GM12878 (cell line): ENCODE results near the gene MYO19. TPM values are rescaled to one million over a fixed set of nuclear protein-coding genes. Genes with fewer than 3 reads are reported as not detected.
A peak's percentile ranks its signal among the peaks of the same experiment; 100 is the strongest.
"Not testable (repeated sequence)": the region's sequence is repeated elsewhere in the genome, so short reads cannot be mapped to it uniquely, and the experiment has no call there.

ENCODE experiments used
- ATAC-seq: fragments of 200-7000 bp; cut with Tn5 transposase; 3 replicates; pipeline ENCODE4 v1.9.1; 2020; ENCODE audit warnings: mild to moderate bottlenecking, moderate library complexity
- BruUV-seq: library from RNA; stranded (reverse); fragments of 400-500 nt; replicated peaks from 2 replicates; lab custom pipeline; 2021; lab: Mats Ljungman, UMichigan
- CTCF ChIA-PET: fragments of 300-600 bp; sonication (Branson Sonifier 250); formaldehyde crosslinking; extraction: SDS; loops from one replicate; lab custom pipeline; 2021; ENCODE audit warnings: inconsistent platforms; lab: Yijun Ruan, JAX
- POLR2A ChIA-PET: fragments of 350-600 bp; formaldehyde crosslinking; extraction: SDS; loops from one replicate; lab custom pipeline; 2021; ENCODE audit warnings: inconsistent platforms; lab: Charles Lee
- RAD21 ChIA-PET: fragments of 300-600 bp; sonication (Branson Sonifier 250); formaldehyde crosslinking; loops from one replicate; lab custom pipeline; 2023; ENCODE audit warnings: antibody characterized with exemption; ENCODE audit not compliant: unreplicated experiment; lab: Charles Lee
- SMC1A ChIA-PET: fragments of 300-600 bp; sonication (Branson Sonifier 250); formaldehyde crosslinking; loops from one replicate; lab custom pipeline; 2023; ENCODE audit not compliant: unreplicated experiment, uncharacterized antibody; lab: Charles Lee
- DNase-seq: peaks from one replicate; pipeline ENCODE4 v3.0.0-alpha.2; 2011; ENCODE audit warnings: low read depth, low spot score
- FAIRE-seq: peaks from 3 replicates; lab custom pipeline; 2011; peaks lifted over from hg19 to GRCh38; lab: Jason Lieb, UNC
- H2AFZ ChIP-seq: 2 replicates; pipeline ENCODE4 v1.6.0; 2011; ENCODE audit warnings: low read depth, low read length, control low read depth; ENCODE audit not compliant: control insufficient read depth
- H3K27ac ChIP-seq: 2 replicates; pipeline ENCODE4 v1.5.1; 2011; ENCODE audit warnings: control low read depth; ENCODE audit not compliant: control insufficient read depth, insufficient read depth
- H3K27me3 ChIP-seq, 2 experiments: replicated peaks in 1 of 2; 2 replicates each; pipeline versions ENCODE4 v1.6.0 to v1.6.1; 2011; ENCODE audit warnings: low read length in 1 of 2; ENCODE audit not compliant: control insufficient read depth in 2 of 2, insufficient read depth in 2 of 2
- H3K36me3 ChIP-seq, 2 experiments: 2 replicates each; pipeline ENCODE4 v1.5.1; 2011; ENCODE audit warnings: low read length in 1 of 2; ENCODE audit not compliant: control insufficient read depth in 2 of 2, insufficient read depth in 2 of 2
- H3K4me1 ChIP-seq: 2 replicates; pipeline ENCODE4 v1.6.1; 2011; ENCODE audit warnings: mild to moderate bottlenecking, low read length, moderate library complexity, mixed read lengths; ENCODE audit not compliant: control insufficient read depth, insufficient read depth
- H3K4me2 ChIP-seq: 2 replicates; pipeline ENCODE4 v1.6.0; 2011; ENCODE audit warnings: control low read depth; ENCODE audit not compliant: control insufficient read depth, insufficient read depth
- H3K4me3 ChIP-seq: fragments of 200-600 bp; sonication (generic); 2 replicates; pipeline ENCODE4 v1.5.1; 2016
- H3K79me2 ChIP-seq: 2 replicates; pipeline ENCODE4 v1.6.0; 2011; ENCODE audit warnings: low read length; ENCODE audit not compliant: control insufficient read depth, insufficient read depth
- H3K9ac ChIP-seq: 2 replicates; pipeline ENCODE4 v1.8.0; 2011; ENCODE audit warnings: low read length, control low read depth, mixed read lengths; ENCODE audit not compliant: control insufficient read depth, insufficient read depth
- H3K9me3 ChIP-seq: replicated peaks from 3 replicates; pipeline ENCODE4 v1.5.1; 2011; ENCODE audit warnings: mild to moderate bottlenecking, low read length; ENCODE audit not compliant: control insufficient read depth, insufficient read depth
- H4K20me1 ChIP-seq: 2 replicates; pipeline ENCODE4 v1.6.0; 2011; ENCODE audit not compliant: control insufficient read depth, insufficient read depth
- EP300 ChIP-seq, 2 experiments: fragments of 150-350 bp in 1 of 2; IDR thresholded peaks; 2 replicates each; pipeline ENCODE4 v1.6.1; 2011 to 2012; ENCODE audit warnings: low read depth in 2 of 2, low read length in 2 of 2, borderline replicate concordance in 1 of 2, improper control_type of control experiment in 1 of 2, inconsistent platforms in 1 of 2; ENCODE audit not compliant: control insufficient read depth in 1 of 2
- POLR2A ChIP-seq: IDR thresholded peaks from 2 replicates; pipeline ENCODE4 v1.6.1; 2011; ENCODE audit warnings: low read depth, mild to moderate bottlenecking, low read length
- POLR2AphosphoS5 ChIP-seq: IDR thresholded peaks from 2 replicates; pipeline ENCODE4 v1.6.1; 2011; ENCODE audit warnings: mild to moderate bottlenecking, low read length, inconsistent platforms
- WGBS: methylation state at CpG from one replicate; pipeline ENCODE4 v1.1.6; 2016; ENCODE audit warnings: low lambda C conversion rate; ENCODE audit not compliant: insufficient replicate concordance, insufficient coverage; ENCODE audit errors: missing lambda C conversion rate; 5-methylcytosine and 5-hydroxymethylcytosine counted together
- in situ Hi-C: fragments of 300-500 bp; cut with MboI; formaldehyde crosslinking; loops from 9 replicates; pipeline ENCODE4 v1.14.3; 2018; ENCODE audit warnings: mixed read lengths
- intact Hi-C: fragments of 100-400 bp; cut with micrococcal nuclease; formaldehyde crosslinking; loops from one replicate; pipeline ENCODE4 v1.14.2; 2022; ENCODE audit not compliant: unreplicated experiment
- polyA plus RNA-seq, 11 experiments: library from polyadenylated mRNA; depleted of rRNA in 4 of 11; unstranded in 6 of 11; stranded (reverse) in 5 of 11; fragments of >200 nt; fragmentation: Nextera tagmentation in 4 of 11; fragmentation: Illumina TruSeq in 1 of 11; extraction: Ambion mirVana in 4 of 11; extraction: Trizol in 1 of 11; gene quantifications; 1 replicate in 1 of 11; 2 replicates in 10 of 11; pipeline versions ENCODE4 v1.2.1 to v1.2.3, GENCODE V29; 2011 to 2016; ENCODE audit warnings: inconsistent platforms in 2 of 11, missing spikeins in 2 of 11, low read depth in 1 of 11
- total RNA-seq, 4 experiments: library from RNA; depleted of rRNA in 3 of 4; stranded (reverse); fragments of >200 nt in 3 of 4; fragmentation: Illumina TruSeq in 1 of 4; extraction: Trizol in 1 of 4; gene quantifications; 2 replicates each; pipeline versions ENCODE4 v1.2.1 to v1.2.3, GENCODE V29; 2013 to 2021

Gene MYO19
- total and polyA plus RNA-seq, 10 of the 15 experiments (the other 5 are each of a cell fraction or from before 2014, with no cell fraction given): 11.4 to 103 (median 67.1) TPM

- no peak overlapping the region for H3K4me2 ChIP-seq
- no peaks in the 10 kb centered on the region for H3K27me3 ChIP-seq
- intact Hi-C loops: no loop called here
- DNase-seq: no peak
- CTCF ChIA-PET: no interaction called here
- H3K4me3 ChIP-seq: no peak overlapping the region
- TF ChIP-seq POLR2AphosphoS5 (no peak), EP300 (IDR thresholded peaks at IDR 0.05; ENCODE audit: borderline replicate concordance in 1 of 2, control insufficient read depth in 1 of 2, low read depth in 2 of 2, low read length in 2 of 2) (no peak), POLR2A (peak; percentile 7; the same call in 1 of the 2 replicates)
- H4K20me1 ChIP-seq: no peaks in the 10 kb centered on the region
- no peak for FAIRE-seq
- H3K4me1 ChIP-seq: no peaks in the 10 kb centered on the region
- no peak overlapping the region for H3K27ac ChIP-seq
- SMC1A ChIA-PET: no interaction called here
- POLR2A ChIA-PET: no interaction called here
- H3K9ac ChIP-seq: no peak overlapping the region
- in situ Hi-C loops: no loop called here
- peaks cover 16 to 21% of the 10 kb centered on the region in 2 experiments; a peak in 3 of 4 replicates for H3K36me3 ChIP-seq
- WGBS: 97% methylated on average over 9 of the region's 9 CpGs
- no TSS peak for BruUV-seq
- RAD21 ChIA-PET: no interaction called here
- no peak for ATAC-seq
- H2AFZ ChIP-seq: no peak overlapping the region
- no peaks in the 10 kb centered on the region for H3K9me3 ChIP-seq
- H3K79me2 ChIP-seq: no peaks in the 10 kb centered on the region
Observed at GRCh38 chr17:36509272-36509985, 25.2 kb downstream of the MYO19 start.

- H3K4me3 ChIP-seq, H3K27ac ChIP-seq, DNase-seq, H3K27me3 ChIP-seq, H3K9me3 ChIP-seq, POLR2A ChIA-PET, RAD21 ChIA-PET, ATAC-seq, FAIRE-seq, H4K20me1 ChIP-seq, H3K4me1 ChIP-seq, H3K4me2 ChIP-seq, intact Hi-C loops, H2AFZ ChIP-seq, CTCF ChIA-PET, H3K79me2 ChIP-seq, H3K9ac ChIP-seq, in situ Hi-C loops, BruUV-seq: not testable (repeated sequence)
- SMC1A ChIA-PET: interaction anchor here (0.5 kb wide), 1 partner anchor 539 kb away, joined by 3 read pairs; no protein-coding TSS in a partner anchor
- H3K36me3 ChIP-seq: peaks cover 15 to 20% of the 10 kb centered on the region in 2 experiments
- 97% methylated on average over 2 of the region's 2 CpGs for WGBS
Observed at GRCh38 chr17:36508439-36508838, 26.2 kb downstream of the MYO19 start.
